Measurements from ENCODE around the gene MLLT10. TPM values are rescaled to one million over a fixed set of nuclear protein-coding genes. Genes with fewer than 3 reads are reported as not detected.

The MLLT10 gene
- total and polyA plus RNA-seq, 4 experiments from 2014 or later = 5.2 to 73.4 (median 36.5) TPM

DNA sequence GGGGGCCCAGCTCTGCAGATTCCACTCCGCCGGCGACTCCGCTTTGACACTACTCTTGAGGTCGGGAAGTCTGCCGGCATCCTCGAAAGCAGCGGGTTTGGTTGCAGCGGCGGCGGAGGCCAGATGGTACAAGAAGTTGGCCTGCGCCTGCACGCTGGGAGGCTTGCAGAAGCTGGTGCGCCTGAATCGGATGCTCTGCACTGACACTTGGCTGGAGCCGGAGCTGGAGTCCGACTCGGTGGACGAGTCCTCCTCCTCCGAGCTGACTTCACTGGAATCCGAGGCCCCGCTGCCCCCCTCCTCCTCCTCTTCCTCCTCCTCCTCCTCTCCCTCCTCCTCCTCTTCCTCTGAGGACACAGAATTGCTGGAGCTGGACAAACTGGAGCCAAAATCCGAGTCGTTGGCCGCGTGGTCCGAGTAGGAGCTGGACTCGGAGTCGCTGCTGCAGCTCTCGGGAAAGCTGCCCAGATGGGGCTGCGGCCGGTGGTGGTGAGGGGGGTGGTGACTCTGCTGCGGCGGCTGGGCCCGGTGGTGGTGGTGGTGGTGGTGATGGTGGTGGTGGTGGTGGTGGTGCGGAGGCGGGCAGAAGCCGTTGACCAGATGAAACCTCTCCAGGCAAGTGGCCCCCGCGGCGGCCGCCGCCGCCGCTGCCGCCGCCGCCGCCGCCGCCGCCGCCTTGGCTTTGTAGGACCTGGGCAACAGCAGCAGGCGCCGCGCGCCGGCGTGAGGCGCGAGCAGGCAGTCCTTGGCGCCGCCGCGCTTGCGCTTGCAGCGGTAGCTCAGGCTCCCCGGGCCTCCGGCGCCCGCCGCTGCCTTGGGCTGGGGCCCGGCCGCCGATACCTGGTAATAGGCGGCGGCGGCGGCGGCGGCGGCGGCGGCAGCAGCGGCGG lies 17.5 kb upstream of the MLLT10 start:
- peaks cover 76% of the 10 kb centered on the region for H3K27me3 ChIP-seq (ENCODE audit: insufficient read depth, low read length)
- no peak overlapping the region for H3K27ac ChIP-seq (ENCODE audit: low read depth, low read length)
- Mint-ChIP-seq H3K27ac (peak overlapping the region in 1 of 7 donors; percentile 77), H3K27me3 (peaks cover 63 to 76% of the 10 kb centered on the region in 2 donors), H3K4me3 (peak overlapping the region; percentile 68 to 89 (median 76)), H3K9me3 (peaks cover 0 to 9% (median 0%) of the 10 kb centered on the region in 8 donors), H3K36me3 (no peaks in the 10 kb centered on the region), H3K4me1 (peaks cover 23 to 50% (median 32%) of the 10 kb centered on the region in 4 donors)
- intact Hi-C loops (cut with micrococcal nuclease) = loop anchor here (1.0 kb wide), 3 partner anchors 9 to 19 kb away; partner anchors contain the start of genes MLLT10 and SKIDA1
- peak; percentile 46 to 64 (median 55) for DNase-seq
- H3K4me1 ChIP-seq (ENCODE audit: insufficient read depth, low read length) = peaks cover 37% of the 10 kb centered on the region
- peak overlapping the region in 1 of 2 donors; percentile 39 for H3K4me3 ChIP-seq (ENCODE audit: low read length in 2 of 2)
- POLR2A ChIA-PET (ENCODE audit: partially characterized antibody) = interaction anchor here (0.8 to 3.1 kb wide), 5 partner anchors 10 to 486 kb away, joined by 3 to 28 read pairs (median 9); partner anchors contain the start of genes DNAJC1 and SKIDA1
- no peaks in the 10 kb centered on the region for H3K36me3 ChIP-seq (ENCODE audit: insufficient read depth, low read length)
- CTCF ChIA-PET (ENCODE audit: partially characterized antibody) = interaction anchor here (1.1 kb wide), 1 partner anchor 19 kb away, joined by 4 read pairs; no protein-coding TSS in a partner anchor
- H3K9me3 ChIP-seq (ENCODE audit: control insufficient read depth in 1 of 2, low read length in 2 of 2) = no peaks in the 10 kb centered on the region

DNA sequence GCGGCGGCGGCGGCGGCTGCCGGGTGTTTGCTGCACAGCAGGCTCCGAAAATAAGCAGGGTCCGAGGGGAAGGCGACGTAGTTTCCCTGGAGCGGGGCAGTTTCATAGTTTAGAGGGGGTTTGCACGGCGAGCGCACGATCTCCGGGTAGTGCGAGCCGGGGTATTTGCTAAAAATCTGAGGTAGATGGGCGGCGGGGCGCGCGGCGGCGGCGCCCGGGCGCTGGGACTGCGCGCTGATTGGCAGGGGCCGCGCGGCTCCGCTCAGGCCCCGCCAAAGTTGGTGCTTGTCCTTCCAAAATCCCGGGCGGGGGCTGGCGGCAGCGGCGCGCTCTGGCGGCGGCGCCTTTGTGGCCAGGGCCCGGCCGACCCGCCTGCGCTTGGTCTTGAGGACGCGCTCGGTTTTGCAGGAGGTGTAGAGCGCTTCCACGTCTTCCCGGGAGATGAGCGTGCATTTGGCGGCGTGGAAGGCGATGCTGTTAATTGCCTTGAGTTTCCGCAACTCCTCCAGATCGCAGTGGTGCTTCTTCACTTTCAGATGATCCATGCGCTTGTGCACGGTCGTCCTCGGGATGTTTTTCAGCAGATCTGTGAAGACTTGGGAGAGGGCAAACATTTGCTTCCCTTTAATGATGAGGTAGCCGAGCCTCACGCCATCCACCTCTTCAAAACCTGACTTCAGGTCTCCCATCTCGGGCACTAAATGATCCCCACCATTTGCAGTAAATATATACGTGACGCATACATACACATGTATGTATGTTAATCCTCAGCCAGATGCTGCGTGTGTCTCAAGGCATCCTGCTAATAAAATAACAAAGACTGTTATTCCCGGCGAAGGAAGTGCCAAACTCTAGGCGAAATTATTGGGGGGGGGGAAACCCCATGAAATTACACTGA lies 16.6 kb upstream of the MLLT10 start:
- peak overlapping the region; percentile 68 to 90 (median 85) for H3K4me3 Mint-ChIP-seq
- Histone ChIP-seq H3K4me1 (ENCODE audit: insufficient read depth, low read length) (peaks cover 37% of the 10 kb centered on the region), H3K9me3 (ENCODE audit: control insufficient read depth in 1 of 2, low read length in 2 of 2) (no peaks in the 10 kb centered on the region), H3K27ac (ENCODE audit: low read depth, low read length) (no peak overlapping the region), H3K36me3 (ENCODE audit: insufficient read depth, low read length) (no peaks in the 10 kb centered on the region), H3K27me3 (ENCODE audit: insufficient read depth, low read length) (peaks cover 67% of the 10 kb centered on the region), H3K4me3 (ENCODE audit: low read length in 2 of 2) (peak overlapping the region in 1 of 2 donors; percentile 37)
- peak in 3 of 5 donors; percentile 29 to 38 (median 37) for DNase-seq
- peaks cover 0 to 9% (median 0%) of the 10 kb centered on the region in 8 donors for H3K9me3 Mint-ChIP-seq
- peaks cover 23 to 50% (median 32%) of the 10 kb centered on the region in 4 donors for H3K4me1 Mint-ChIP-seq
- no peaks in the 10 kb centered on the region for H3K36me3 Mint-ChIP-seq
- ChIA-PET POLR2A (ENCODE audit: partially characterized antibody) (interaction anchor here (1.0 to 3.8 kb wide), 7 partner anchors 9 to 919 kb away, joined by 3 to 28 read pairs (median 14); partner anchors contain the start of genes DNAJC1, MLLT10 and SKIDA1), CTCF (ENCODE audit: partially characterized antibody) (interaction anchor here (0.7 to 1.4 kb wide), 3 partner anchors 16 to 42 kb away, joined by 3 to 10 read pairs (median 3); partner anchors contain the start of gene MLLT10)
- intact Hi-C loops (cut with micrococcal nuclease) = loop anchor here (1.0 kb wide), 3 partner anchors 8 to 20 kb away; partner anchors contain the start of genes MLLT10 and SKIDA1
- H3K27me3 Mint-ChIP-seq = peaks cover 60 to 73% of the 10 kb centered on the region in 2 donors
- peak overlapping the region in 5 of 7 donors; percentile 12 to 90 (median 71) for H3K27ac Mint-ChIP-seq

DNA sequence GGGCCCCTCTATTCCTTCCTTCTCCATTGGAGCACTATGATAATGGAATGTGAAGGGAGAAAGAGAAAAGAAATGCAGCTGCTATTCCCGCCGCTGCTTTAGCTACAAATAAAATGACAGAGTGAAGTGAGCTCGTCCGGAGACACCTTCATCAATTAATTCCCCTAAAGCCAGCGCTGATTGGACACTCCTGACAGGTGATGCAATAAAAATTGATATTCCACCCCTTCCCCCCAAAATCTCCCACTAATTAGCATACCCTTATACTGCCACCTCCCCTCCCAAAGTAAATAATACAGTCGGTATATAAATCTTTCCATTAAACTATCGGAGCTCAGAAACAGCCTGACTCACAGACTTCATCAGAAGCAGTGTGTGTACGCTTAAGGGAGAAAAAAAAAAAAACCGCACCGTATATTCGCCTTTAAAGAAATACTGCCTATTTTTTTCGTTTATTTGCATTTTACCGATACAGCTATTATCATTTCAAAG lies 15.8 kb upstream of the MLLT10 start:
- H3K27me3 Mint-ChIP-seq = peaks cover 51 to 65% of the 10 kb centered on the region in 2 donors
- Histone ChIP-seq H3K27ac (ENCODE audit: low read depth, low read length) (no peak overlapping the region), H3K27me3 (ENCODE audit: insufficient read depth, low read length) (peaks cover 59% of the 10 kb centered on the region), H3K36me3 (ENCODE audit: insufficient read depth, low read length) (no peaks in the 10 kb centered on the region), H3K4me1 (ENCODE audit: insufficient read depth, low read length) (peaks cover 37% of the 10 kb centered on the region), H3K9me3 (ENCODE audit: control insufficient read depth in 1 of 2, low read length in 2 of 2) (no peaks in the 10 kb centered on the region), H3K4me3 (ENCODE audit: low read length in 2 of 2) (peak overlapping the region in 1 of 2 donors; percentile 37)
- H3K27ac Mint-ChIP-seq = peak overlapping the region in 4 of 7 donors; percentile 4 to 90 (median 77)
- CTCF ChIA-PET (ENCODE audit: partially characterized antibody) = interaction anchor here (0.7 to 1.4 kb wide), 3 partner anchors 15 to 41 kb away, joined by 3 to 10 read pairs (median 3); partner anchors contain the start of gene MLLT10
- intact Hi-C loops (cut with micrococcal nuclease) = no loop called here
- H3K36me3 Mint-ChIP-seq = no peaks in the 10 kb centered on the region
- POLR2A ChIA-PET (ENCODE audit: partially characterized antibody) = interaction anchor here (0.6 to 3.8 kb wide), 8 partner anchors 8 to 918 kb away, joined by 3 to 19 read pairs (median 4); partner anchors contain the start of gene MLLT10
- peaks cover 0 to 9% (median 0%) of the 10 kb centered on the region in 8 donors for H3K9me3 Mint-ChIP-seq
- peaks cover 23 to 50% (median 32%) of the 10 kb centered on the region in 4 donors for H3K4me1 Mint-ChIP-seq
- peak in 2 of 5 donors; percentile 16 to 42 for DNase-seq
- H3K4me3 Mint-ChIP-seq = peak overlapping the region; percentile 62 to 90 (median 85)

DNA sequence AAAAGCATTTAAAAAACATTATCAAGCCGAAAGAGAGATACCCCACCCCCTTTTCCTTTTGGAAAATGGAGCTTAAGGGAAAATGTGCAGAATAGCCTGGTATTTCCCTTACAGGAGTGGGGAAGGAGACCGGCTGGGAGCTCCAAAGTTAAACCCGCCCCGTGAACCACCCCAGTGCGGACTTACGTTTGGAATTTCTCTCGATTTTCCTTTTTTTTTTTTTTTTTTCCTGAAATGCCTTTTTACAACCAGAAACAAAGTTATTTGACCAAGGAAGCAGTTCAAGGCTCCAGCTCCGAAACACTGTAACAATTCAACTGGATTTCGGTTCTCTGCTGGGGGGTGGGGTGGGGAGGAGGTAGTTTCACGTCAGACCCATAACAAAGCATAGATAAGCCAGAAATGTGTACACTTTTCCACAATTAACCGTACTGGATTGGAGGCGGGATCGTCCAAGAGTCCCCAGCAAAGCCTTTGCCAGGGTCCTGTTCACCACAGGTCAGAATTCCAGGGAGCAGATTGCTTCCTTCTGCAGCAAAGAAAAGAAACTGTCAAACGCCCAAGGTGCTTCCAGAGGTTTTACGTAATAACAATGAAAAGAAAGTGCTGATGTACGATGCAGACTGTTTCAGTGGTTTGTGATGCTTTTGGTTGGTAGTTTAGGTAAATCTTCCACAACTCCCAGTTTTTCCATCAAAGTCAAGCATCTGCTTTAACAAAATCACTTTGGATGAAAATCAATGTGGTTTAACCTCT lies 15.2 kb upstream of the MLLT10 start:
- no peak for DNase-seq
- intact Hi-C loops (cut with micrococcal nuclease) = no loop called here
- Histone ChIP-seq H3K9me3 (ENCODE audit: control insufficient read depth in 1 of 2, low read length in 2 of 2) (no peaks in the 10 kb centered on the region), H3K4me1 (ENCODE audit: insufficient read depth, low read length) (peaks cover 37% of the 10 kb centered on the region), H3K36me3 (ENCODE audit: insufficient read depth, low read length) (no peaks in the 10 kb centered on the region), H3K27ac (ENCODE audit: low read depth, low read length) (no peak overlapping the region), H3K4me3 (ENCODE audit: low read length in 2 of 2) (no peak overlapping the region), H3K27me3 (ENCODE audit: insufficient read depth, low read length) (peaks cover 54% of the 10 kb centered on the region)
- peaks cover 51 to 60% of the 10 kb centered on the region in 2 donors for H3K27me3 Mint-ChIP-seq
- ChIA-PET CTCF (ENCODE audit: partially characterized antibody) (interaction anchor here (1.1 to 1.4 kb wide), 2 partner anchors 15 to 22 kb away, joined by 3 to 10 read pairs; partner anchors contain the start of gene MLLT10), POLR2A (ENCODE audit: partially characterized antibody) (interaction anchor here (0.6 to 3.8 kb wide), 9 partner anchors 8 to 918 kb away, joined by 3 to 19 read pairs (median 4); partner anchors contain the start of gene MLLT10)
- peak overlapping the region in 7 of 8 donors; percentile 62 to 89 (median 84) for H3K4me3 Mint-ChIP-seq
- no peaks in the 10 kb centered on the region for H3K36me3 Mint-ChIP-seq
- peak overlapping the region in 4 of 7 donors; percentile 4 to 90 (median 77) for H3K27ac Mint-ChIP-seq
- H3K4me1 Mint-ChIP-seq = peaks cover 23 to 50% (median 32%) of the 10 kb centered on the region in 4 donors
- H3K9me3 Mint-ChIP-seq = peaks cover 0 to 9% (median 0%) of the 10 kb centered on the region in 8 donors

DNA sequence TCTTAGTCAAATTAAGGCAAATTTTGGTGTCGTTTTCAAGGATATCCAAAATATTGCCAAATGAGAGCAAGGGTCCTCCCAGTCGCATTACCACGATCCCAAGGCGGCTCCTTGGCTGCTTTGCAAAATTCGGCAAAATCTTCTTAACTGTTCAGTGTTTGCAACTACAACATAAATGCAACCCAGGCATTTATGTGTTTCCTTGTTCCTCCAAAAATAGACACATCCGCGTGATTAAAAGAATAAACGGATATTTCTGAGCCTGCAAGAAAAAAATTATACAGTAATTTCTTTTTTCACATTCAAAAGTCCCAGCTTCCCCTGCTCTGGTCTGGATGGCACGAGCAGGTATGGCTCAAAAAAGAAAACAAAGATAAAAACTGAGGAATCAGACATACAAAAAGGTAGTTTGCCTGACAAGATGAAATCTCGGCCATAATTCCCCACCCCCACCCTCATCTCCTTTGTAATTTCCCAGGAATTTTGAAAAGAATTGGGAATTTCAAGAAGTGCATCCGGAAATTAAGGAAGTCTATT lies 14.6 kb upstream of the MLLT10 start:
- H3K9me3 Mint-ChIP-seq = peaks cover 0 to 9% (median 0%) of the 10 kb centered on the region in 8 donors

More for the DNA sequence above, 14.6 kb upstream of the MLLT10 start:
- Histone ChIP-seq H3K4me3 (ENCODE audit: low read length in 2 of 2) (peak overlapping the region in 1 of 2 donors; percentile 29), H3K4me1 (ENCODE audit: insufficient read depth, low read length) (peaks cover 37% of the 10 kb centered on the region), H3K27me3 (ENCODE audit: insufficient read depth, low read length) (peaks cover 54% of the 10 kb centered on the region), H3K36me3 (ENCODE audit: insufficient read depth, low read length) (no peaks in the 10 kb centered on the region), H3K9me3 (ENCODE audit: control insufficient read depth in 1 of 2, low read length in 2 of 2) (no peaks in the 10 kb centered on the region), H3K27ac (ENCODE audit: low read depth, low read length) (no peak overlapping the region)
- no peak for DNase-seq
- H3K36me3 Mint-ChIP-seq = no peaks in the 10 kb centered on the region
- H3K27me3 Mint-ChIP-seq = peaks cover 51 to 56% of the 10 kb centered on the region in 2 donors
- intact Hi-C loops (cut with micrococcal nuclease) = no loop called here
- H3K4me3 Mint-ChIP-seq = peak overlapping the region in 7 of 8 donors; percentile 20 to 81 (median 63)
- POLR2A ChIA-PET (ENCODE audit: partially characterized antibody) = interaction anchor here (0.7 to 3.8 kb wide), 7 partner anchors 7 to 472 kb away, joined by 3 to 19 read pairs (median 8); partner anchors contain the start of gene MLLT10
- CTCF ChIA-PET (ENCODE audit: partially characterized antibody) = interaction anchor here (1.1 kb wide), 1 partner anchor 23 kb away, joined by 6 read pairs; no protein-coding TSS in a partner anchor
- peaks cover 23 to 50% (median 32%) of the 10 kb centered on the region in 4 donors for H3K4me1 Mint-ChIP-seq
- H3K27ac Mint-ChIP-seq = peak overlapping the region in 3 of 7 donors; percentile 24 to 77 (median 71)
